GM19351 (cell line): ENCODE measurements around the gene PITPNM3.

Experiments used
- ATAC-seq: cut with Tn5 transposase; IDR thresholded peaks from one replicate; pipeline ENCODE4 v1.9.1; 2021; ENCODE audit warnings: mild to moderate bottlenecking, moderate library complexity; ENCODE audit not compliant: unreplicated experiment

PITPNM3 gene

DNA sequence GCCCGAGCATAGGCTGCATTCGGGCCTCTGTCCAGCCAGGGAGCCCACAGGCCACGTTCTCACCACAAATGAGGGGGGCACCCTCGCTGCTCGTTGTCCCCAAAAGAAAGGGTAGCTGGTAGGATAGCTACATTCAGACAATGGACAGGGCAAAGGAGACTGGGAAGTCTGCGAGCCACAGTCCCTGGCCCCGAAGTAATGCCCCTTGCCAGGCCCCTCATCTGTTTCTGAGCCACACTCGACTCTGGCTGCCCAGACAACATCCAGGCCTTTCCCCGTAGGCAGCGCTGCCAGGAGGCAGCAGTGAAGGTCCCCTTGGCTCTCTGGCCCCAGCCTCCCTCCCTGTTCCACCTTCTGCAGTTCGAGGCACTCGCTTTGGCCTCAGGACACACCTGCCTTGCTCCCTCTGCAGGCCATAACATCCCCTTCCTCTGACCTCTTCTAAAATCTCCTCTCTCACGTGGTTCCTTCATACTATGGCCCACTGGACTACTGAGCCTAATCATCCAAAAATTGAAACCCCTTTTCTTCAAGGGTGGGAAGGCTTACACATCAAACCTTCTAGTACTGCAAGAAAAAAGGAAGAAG is 133.6 kb downstream of the PITPNM3 start:
- no peak for ATAC-seq

DNA sequence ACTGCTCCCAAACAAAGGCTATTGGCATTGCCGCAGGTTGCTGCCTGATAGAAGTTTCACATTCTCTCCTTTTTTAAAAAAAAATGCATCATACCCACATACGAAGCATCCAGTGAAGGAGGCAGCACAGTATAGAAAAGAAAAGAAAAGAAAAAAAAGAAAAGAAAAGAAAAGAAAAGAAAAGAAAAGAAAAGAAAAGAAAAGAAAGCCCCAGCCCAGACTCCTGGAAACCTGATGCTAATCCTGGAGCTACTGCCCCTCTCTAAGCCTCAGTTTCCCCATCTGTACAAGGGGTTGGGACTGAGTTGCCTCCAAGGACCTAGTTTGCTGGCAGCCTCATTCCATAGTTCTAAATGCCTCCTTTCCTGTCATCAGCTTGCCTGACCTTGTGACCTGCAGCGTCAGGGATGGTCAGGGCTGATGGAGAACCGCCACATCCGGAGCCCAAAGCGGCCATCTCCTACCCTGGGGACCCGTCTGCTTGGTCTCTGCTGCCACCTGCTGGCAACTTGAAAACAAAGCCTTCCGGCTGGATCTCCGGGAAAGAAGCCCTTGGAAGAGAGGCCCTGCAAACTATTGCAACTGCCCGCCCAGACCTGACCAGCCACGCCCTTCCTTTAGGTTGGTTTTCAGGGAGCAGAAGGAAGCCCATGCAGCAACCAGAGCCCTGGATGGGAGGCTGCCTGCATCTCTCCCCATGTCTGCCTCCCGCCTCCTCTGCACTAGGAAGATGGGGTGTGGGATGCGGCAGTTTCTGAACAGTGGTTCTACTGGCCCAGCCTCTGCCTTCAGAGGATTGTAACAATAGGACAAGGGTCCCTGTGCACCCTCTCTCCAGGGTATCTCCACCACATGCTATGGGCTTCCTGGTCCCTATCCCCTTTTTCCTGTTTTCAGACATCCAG is 134.4 kb downstream of the PITPNM3 start:
- no peak for ATAC-seq

DNA sequence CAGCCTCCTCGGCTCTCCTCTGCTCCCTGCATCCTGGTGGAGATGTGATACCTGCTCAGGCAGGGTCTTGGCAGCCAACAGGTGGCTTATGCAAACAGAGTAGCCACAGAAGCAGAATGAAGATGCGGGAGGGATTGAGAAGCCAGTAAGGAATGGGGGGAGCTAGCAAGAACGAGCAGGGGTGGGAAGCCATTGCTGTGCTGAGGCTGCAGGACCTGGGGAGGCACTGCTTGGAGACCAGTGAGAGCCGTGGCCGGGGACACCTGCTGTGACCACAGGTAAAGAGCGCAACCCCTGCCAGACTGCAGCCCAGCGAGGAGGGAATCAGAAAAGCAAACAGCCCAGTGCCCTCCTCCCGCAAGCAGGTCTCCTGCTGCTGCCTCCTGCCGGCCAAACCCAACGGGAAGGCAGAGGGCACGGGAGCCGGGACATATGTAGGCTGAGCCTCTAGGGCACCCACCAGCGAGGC is 136.1 kb downstream of the PITPNM3 start:
- ATAC-seq = no peak

GRCh38 chr17:6415616-6416015 is 140.7 kb downstream of the PITPNM3 start:
- no peak for ATAC-seq

- ATAC-seq = no peak
Observed at GRCh38 chr17:6413065-6413464, 143.3 kb downstream of the PITPNM3 start.

GRCh38 chr17:6408735-6409134 is 147.6 kb downstream of the PITPNM3 start:
- no peak for ATAC-seq

DNA sequence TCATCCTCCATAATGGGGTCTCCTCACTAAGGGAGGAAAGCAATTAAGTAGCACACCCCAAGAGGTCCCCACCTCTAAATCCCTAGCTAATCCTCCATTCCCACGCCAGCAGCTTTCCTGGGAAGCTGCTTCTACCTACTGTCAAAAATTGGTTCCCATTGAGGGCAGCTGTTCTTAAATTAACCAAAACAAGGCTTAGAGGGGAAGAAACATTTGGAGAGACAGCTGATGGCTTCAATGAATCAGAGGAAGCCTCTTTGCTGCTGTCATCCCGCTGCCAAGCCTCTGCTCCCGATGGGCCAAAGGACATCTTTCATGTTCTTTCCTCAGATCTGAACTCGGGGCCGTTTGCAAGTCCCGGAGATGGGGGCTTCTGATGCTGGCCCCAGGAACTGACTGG is 148.1 kb downstream of the PITPNM3 start:
- no peak for ATAC-seq

- ATAC-seq = no peak
Observed at GRCh38 chr17:6402258-6402657, 154.1 kb downstream of the PITPNM3 start.
